Subcutaneous adipose tissue (tissue), 4 donors: Measurements from ENCODE around the gene ERC2. TPM values are rescaled to one million over a fixed set of nuclear protein-coding genes. Genes with fewer than 3 reads are reported as not detected.

ENCODE experiments used
- total RNA-seq, 4 donors: library from RNA; depleted of rRNA; stranded (reverse); fragments of >200 nt; gene quantifications; one replicate each; pipeline ENCODE4 v1.1.0, GENCODE V29; 2016
- TF ChIP-seq, protein P1 (sequence below): fragments of 450-650 bp; IDR thresholded peaks from one replicate; pipeline ENCODE4 v1.5.1; 2016; ENCODE audit warnings: low read depth, mild to moderate bottlenecking, control low read depth, antibody characterized with exemption, moderate library complexity

Gene ERC2
- total RNA-seq, 4 donors from 2014 or later: 1.1 TPM; not detected in 3

DNA sequence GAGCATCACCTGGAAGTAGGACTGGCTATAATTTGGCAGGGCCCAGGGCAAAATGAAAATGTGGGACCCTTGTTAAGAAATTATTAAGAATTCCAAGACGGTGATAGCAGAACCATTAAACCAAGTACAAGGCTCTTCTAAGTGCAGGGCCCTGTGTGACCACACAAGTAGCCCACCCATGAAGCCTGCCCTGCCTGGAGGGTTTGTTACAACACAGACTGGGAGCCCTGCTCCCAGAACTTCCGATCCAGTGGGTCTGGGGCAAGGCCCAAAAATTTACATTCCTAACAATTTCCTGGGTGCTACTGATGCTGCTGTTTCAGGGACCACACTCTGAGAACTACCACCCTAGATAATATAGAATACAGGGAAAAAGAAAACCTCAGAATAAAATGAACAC lies 666.6 kb downstream of the ERC2 start:
- TF ChIP-seq, protein P1, sequence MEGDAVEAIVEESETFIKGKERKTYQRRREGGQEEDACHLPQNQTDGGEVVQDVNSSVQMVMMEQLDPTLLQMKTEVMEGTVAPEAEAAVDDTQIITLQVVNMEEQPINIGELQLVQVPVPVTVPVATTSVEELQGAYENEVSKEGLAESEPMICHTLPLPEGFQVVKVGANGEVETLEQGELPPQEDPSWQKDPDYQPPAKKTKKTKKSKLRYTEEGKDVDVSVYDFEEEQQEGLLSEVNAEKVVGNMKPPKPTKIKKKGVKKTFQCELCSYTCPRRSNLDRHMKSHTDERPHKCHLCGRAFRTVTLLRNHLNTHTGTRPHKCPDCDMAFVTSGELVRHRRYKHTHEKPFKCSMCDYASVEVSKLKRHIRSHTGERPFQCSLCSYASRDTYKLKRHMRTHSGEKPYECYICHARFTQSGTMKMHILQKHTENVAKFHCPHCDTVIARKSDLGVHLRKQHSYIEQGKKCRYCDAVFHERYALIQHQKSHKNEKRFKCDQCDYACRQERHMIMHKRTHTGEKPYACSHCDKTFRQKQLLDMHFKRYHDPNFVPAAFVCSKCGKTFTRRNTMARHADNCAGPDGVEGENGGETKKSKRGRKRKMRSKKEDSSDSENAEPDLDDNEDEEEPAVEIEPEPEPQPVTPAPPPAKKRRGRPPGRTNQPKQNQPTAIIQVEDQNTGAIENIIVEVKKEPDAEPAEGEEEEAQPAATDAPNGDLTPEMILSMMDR: no peak

DNA sequence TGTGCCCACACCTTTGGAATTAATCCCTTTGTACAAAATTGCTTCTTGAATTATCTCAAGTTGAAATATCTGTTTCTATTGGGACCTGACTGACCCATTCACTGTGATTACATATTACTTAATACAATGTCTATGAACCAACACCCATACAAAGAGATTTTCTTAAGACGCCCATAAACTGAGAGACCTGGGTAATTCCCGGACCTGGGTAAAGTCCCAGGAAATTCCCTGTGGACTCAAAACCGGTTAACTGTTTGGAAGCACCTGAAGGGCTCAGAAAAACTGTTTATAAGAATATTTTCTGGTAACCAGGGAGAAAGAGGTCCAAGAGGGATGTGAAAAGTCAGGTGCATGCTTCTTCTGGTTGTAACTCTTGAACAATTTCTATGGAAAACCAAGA lies 667.2 kb downstream of the ERC2 start:
- TF ChIP-seq, protein P1: no peak

DNA sequence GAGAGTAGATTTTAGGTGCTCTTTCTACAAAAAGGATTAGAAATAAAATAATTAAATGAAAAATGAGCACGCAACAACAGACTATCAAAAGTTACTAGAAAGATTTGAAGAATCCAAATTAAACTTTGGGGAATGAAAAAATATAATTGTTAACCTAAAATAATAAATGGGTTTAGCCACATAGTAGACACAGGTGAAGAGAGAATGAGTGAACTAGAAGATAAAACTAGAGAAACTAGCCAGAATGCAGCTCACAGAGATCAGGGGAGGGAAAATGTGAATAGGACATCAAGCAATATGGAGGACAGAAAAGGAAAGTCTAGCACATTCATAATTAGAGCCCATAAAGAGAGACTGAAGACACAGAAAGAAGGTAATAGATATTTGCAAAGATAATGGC lies 670.5 kb downstream of the ERC2 start:
- TF ChIP-seq, protein P1: no peak

DNA sequence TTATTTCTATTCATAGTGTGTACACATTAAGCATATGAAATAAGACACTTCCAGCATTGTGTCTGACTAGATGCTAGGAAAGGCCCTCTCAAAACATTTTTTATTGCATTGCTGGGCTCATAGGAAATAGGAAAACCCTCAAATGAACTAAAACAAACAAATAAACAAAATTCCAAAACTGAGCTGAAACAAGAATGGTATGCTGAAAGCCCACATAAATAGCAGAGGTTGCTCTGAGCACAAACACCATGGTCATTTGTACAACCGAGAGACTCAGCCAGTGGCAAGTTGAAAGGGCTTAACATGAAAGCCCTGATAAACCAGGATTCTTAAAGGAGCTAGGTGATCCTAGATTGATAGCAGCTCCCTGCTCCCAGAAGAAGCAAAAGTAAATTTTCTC lies 671.2 kb downstream of the ERC2 start:
- TF ChIP-seq, protein P1: no peak

DNA sequence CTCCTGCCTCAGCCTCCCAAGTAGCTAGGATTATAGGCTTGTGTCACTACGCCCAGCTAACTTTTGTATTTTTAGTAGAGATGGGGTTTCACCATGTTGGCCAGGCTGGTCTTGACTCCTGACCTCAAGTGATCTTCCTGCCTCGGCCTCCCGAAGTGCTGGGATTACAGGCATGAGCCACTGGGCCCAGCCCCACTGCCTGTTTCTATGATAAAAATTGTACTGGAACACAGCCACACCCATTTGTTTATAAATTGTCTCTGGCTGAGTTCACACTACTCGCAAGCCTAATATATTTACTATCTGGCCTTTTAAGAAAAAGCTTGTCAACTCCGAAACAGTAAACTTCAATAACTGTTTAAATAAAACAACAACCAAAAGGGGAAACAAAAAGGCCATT lies 671.7 kb downstream of the ERC2 start:
- TF ChIP-seq, protein P1: no peak

DNA sequence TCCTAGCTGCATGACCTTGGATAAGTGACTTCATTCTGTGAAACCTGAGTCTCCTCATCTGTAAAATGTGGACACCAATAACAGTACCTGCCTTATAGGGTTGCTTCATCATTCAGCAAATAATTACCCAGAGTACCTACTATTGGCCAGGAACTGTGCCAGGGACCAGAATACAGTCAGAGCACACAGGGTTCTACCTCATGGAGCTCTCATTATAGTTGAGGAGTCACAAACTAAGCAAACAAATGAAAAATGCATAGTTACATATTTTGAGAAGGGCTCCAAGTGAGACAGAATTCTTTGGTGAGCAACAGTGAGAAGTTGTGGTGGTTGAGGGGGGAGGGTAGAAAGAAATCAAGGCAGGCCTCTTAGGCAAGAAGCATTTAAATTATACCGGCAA lies 672.5 kb downstream of the ERC2 start:
- TF ChIP-seq, protein P1: no peak

DNA sequence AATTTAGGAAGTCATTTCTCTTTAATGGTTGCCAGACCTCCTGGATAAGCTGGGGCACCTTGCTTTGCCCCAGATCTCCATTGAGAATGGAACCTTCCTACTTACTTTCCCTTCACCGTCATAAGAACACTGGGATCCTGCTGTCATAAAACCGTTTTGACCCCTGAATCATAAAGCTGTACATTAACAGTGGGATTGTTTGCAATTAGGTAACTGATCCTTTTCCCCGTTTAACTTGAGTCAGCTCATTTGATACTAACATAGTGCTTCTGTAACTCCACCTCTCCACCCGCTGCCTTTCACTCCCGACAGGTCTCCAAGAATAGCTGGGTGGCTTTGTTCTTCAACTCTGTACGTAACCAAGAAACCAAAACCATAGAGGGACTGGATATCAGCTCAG lies 673.0 kb downstream of the ERC2 start:
- TF ChIP-seq, protein P1: no peak
